GM21360 (cell line): ENCODE measurements around the gene VPS11.
"Not testable (repeated sequence)": the region's sequence is repeated elsewhere in the genome, so short reads cannot be mapped to it uniquely, and the experiment has no call there.

Source experiments
- ATAC-seq: cut with Tn5 transposase; IDR thresholded peaks from one replicate; pipeline ENCODE4 v1.9.1; 2021; ENCODE audit warnings: mild to moderate bottlenecking, moderate library complexity; ENCODE audit not compliant: unreplicated experiment

The VPS11 gene

DNA sequence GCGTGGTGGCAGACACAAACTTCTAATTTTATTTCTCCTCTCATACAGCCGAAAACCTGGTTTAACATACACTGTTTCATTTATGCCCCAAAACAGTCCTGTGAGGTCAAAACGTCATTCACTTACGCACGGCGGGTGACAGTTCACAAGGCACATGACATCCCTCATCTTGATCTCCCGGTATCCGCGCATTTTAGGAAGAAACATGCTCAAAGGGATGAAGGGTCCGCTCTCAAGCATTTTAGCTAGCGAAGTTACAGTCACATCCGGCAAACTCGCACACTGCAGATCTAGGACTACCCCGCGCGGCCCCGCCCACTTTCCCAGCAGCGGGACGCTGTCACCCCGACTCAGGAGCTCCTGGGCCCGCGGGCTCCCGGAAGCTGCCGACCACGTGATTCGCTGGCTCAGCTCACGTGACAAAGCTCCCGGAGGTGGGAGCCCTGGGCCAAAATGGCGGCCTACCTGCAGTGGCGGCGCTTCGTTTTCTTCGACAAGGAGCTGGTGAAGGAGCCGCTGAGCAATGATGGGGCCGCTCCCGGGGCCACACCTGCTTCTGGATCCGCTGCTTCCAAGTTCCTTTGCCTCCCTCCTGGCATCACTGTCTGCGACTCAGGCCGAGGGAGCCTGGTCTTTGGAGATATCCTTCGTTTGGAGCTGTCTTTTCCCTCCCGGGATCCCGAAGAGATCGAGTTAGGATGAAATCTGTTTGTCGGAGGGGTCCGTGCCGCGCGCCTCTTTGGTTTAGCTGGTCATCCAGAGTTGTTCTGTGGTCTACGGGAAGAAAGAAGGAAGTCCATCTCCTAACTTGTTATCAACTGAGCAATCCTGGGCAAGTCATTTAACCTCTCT lies at the start of gene VPS11:
TSS of gene VPS11 (plus strand) at position 448 of the 852 bp plus-strand sequence. CDS start at position 454, 6 bp downstream.
- peak; percentile 87 for ATAC-seq

DNA sequence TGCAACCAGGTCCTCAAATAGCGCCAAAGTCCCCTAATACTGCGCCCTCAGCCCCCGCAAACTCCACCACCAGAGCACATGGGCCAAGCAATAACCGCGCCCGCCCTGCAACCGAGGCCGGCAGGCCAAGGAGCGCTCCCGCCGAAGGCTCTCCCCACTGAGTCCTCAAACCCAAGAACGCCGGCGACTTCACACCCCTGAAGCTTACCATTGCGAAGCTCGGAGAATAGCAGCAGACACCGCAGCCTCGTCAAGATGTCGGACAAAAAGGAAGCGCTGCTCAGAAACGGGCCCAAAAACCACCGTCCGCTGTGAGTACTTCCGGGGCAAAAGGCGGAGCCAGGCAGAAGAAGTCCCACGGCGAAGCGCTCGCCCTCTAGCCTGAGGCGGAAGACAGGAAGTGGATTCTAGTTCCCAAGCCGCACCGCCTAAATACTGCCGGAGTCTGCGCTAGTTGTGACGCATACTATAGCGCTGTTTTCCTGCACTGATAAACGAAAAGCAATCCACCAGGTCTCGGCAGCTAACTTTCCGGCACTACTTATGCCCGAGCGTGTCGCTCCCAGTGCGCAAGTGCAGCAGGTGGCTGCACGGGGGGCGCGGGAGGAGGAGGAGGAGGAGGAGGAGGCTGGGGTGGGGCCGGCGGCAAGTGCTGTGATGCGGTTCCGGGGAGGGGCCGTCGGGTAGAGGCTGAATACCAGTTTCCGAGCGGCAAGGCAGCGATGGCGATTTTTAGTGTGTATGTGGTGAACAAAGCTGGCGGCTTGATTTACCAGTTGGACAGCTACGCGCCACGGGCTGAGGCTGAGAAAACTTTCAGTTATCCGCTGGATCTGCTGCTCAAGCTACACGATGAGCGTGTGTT lies 49.3 kb upstream of the VPS11 start, which contains the start of the genes RPS25 and TRAPPC4:
TSS of gene RPS25 (minus strand) at position 270 of the 865 bp plus-strand sequence. CDS start at position 211, 59 bp downstream.
TSS of gene TRAPPC4 (plus strand) at position 693 of the 865 bp plus-strand sequence. CDS start at position 723, 30 bp downstream.
- ATAC-seq = peak; percentile 80

- no peak for ATAC-seq
Measured at GRCh38 chr11:119019996-119020395, 47.6 kb upstream of the VPS11 start.

DNA sequence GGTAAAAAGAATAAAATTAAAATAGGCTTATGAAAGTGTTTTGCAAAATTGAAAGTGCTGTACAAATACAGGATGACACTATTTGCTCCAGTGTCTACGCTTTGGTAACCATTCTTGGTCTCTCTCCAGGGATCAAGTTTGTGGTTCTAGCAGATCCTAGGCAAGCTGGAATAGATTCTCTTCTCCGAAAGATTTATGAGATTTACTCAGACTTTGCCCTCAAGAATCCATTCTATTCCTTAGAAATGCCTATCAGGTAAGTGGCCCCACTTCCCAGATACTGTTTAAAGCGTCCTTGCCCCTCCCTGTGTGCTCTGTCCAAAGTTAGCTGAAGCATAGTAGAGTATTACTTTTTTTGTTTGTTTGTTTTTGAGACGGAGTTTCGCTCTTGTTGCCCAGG lies 46.0 kb upstream of the VPS11 start:
- no peak for ATAC-seq

GRCh38 chr11:119023741-119024140 lies 43.9 kb upstream of the VPS11 start:
- no peak for ATAC-seq

- no peak for ATAC-seq
Measured at GRCh38 chr11:119024430-119025098, 43.1 kb upstream of the VPS11 start.

GRCh38 chr11:119025099-119025473 lies 42.5 kb upstream of the VPS11 start:
- no peak for ATAC-seq

DNA sequence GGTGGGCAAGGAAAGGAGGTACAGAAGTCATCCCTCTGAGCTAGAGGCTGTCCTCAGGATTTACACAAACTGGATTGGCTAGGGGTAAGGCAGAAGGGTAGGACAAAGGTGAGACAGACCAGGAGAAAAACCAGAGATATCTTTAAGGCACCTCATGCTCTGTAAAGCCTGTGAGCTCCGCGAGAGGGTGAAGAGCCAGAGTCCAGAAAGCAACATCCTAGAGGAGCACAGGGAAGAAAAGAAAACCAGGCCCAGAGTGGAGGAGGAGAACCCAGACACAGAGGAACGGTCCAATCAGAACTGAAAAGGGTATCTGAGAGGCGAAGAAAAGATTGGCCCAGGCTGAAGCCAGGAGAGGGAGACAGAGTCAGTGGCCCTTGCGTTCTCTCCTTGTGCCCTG lies 42.1 kb upstream of the VPS11 start:
- ATAC-seq = no peak

DNA sequence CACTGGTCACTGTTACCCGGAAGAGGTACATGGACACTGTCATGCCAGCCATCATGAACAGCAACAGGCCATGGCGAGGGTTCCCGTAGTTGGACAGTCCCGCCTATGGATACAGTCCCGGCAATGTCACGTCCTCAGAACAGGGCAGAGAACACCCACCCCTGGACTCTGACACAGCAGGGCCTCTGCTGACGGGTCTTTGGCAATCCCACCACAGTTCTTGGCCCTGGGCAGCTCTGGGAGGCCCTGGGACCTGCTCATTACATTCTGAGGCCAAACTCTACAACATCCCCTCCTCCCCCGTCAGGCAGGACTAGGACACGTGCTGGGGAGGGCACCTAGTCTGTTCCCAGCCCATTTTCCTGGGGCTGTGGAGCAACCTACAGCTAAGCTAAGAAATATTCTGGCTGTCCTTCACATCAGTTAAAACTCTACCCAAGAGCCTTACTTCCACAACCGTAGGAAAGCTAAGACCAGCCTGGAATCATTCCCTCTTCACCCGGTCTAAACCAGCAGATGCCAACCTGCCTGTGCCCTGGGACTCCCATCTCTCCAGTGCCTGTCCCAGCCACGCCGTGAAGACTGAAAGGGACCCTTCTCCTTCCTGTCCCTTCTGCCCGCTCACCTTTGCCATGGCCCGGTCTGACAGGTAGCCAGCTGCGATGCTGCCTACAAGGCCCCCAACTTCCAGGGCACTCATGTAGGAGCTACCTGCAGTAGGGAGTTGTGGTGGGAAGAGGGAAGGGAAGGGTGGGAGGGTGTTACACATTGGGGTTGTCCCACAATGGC lies 41.4 kb upstream of the VPS11 start:
- no peak for ATAC-seq

DNA sequence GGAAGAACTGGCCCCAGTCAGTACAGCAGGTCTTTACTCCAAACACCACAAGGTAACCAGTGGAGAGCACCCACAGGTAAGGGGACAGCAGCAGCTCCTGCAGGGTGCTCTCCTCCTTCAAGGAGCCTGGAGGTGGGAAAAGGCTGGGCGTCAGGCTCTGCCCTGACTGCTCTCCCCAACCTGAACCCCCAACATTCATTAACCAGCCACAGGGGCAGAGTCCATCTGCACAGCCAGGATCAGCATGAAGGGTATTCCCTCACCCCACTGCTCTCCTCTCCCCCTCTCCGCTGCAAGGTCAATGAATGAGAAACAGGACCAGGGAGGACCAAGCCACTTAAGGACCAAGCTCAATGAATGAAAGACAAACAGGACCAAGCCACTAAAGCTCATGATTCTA lies 40.6 kb upstream of the VPS11 start:
- no peak for ATAC-seq

DNA sequence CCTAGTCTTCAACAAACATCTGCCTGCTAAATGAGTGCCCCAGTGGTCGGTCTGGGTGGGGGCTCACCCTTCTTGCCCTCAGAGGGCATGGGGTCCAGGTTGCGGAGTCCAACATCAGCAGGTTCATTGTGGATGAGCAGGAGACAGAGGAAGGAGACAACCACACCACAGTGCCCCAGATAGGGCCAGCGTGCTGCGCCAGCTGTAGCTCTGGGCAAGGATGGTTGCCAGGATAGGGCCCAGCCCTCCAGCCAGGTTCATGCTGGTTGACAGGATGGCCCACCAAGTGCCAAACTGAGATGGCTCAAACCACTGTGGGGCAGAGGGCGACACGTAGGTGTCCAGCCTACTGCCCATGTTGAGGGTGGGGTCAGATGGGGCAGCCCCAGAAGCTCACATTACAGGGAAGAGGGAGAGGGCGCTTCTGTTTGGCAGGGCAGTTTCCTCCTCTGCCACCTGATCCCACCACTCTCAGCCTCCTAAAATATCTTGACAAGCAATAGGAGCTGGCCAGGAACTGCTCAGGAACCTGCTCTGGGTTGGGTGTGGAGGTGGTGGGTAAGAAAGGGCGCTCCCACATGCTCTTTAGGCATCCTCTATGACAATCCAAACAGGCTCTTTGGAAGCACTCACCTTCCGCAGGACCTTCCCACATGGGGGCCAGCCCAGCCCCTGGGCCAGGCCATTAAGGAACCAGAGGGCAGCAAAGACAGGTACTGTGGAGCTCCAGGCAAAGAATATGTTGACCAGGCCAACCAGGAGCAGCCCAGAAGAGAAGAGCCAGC lies 39.9 kb upstream of the VPS11 start:
- no peak for ATAC-seq

- ATAC-seq = no peak
Measured at GRCh38 chr11:119028346-119029068, 39.1 kb upstream of the VPS11 start.

GRCh38 chr11:119029069-119029339 lies 38.6 kb upstream of the VPS11 start:
- no peak for ATAC-seq

DNA sequence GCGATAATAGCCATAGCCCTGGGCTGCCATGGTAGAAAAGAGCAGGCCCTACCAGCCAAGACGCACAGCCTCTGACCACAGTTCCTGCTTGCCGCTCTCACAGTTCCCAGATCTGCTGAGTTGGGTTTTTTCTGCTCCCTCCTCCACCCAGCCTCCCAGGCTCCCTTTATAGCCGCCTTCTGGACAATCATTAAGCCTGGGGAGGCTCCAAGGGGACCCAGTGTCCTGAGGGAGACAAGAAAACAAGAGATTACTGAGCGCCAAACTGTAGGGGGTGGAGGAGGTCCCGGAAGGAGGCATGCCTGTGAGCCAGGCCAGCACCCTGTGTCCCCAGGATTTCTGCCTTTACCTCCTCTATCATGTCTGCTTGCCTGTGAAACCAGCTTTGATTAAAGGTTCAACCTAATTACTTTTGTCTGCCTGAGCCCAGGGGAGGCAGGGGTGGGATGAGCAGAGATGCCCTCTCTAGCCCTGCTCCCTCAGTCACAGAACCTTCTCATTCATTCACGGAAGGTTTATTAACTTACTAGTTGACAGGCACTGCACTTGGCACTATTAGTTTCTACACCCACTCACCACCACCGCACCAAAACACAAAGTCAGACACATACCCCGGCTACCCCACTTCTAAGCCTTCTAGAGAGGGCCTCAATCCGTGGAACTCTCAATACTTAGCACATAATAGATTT lies 38.1 kb upstream of the VPS11 start:
- ATAC-seq = peak; percentile 16

GRCh38 chr11:119030029-119030328 lies 37.6 kb upstream of the VPS11 start:
- peak; percentile 9 for ATAC-seq

DNA sequence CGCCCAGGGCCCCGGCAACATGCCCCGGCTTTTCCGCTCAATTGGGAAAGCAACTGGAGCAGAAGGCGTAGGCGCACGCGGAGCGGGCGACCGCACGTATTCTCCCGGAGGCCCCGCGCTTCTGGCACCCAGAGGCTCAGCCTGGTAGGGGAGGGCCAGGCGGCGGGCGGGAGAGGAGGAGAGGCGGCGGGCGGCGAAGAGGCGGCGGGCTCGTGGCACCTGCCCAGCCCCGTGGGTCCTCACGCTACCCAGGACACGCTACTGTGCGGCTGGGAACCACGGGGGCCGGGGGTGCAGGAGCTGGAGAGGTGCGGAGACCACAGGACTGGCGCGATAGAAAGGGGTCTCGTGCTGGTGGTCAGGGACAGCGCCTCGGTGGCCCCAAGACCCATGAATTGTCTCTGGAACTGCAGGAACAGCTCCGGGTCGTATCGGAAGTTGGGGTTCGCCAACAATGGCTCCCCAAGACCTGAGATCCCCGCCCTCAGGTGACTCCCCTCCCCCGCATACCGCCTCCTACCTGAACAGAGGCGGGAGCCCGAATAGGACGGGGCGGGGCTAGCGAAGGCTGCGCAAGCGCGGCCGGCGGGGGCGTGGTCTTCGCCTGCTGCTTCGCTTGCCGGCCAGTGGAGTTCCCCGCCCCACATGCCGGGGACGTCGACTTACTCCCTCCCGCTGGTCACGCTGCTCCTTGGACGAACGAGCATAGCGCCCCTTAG lies 37.1 kb upstream of the VPS11 start, which contains the start of gene SLC37A4:
TSS of gene SLC37A4 (minus strand) at position 549 of the 719 bp plus-strand sequence.
- ATAC-seq = peak; percentile 88

DNA sequence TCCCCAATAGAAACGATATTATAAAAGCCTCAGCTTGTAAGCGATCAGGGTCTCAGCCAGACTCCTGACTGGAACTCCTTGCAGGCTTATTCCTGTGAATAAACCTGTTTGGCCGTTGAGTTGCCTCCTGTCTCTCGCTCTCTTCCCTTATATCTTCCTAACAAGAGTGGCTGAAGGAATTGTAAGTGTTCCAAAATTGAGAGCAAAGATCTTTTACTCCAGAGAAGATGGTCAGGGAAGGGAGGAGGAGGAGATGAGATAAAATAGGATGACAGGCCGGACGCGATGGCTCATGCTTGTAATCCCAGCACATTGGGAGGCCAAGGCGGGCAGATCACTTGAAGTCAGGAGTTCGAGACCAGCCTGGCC lies 35.7 kb upstream of the VPS11 start:
- ATAC-seq = no peak

DNA sequence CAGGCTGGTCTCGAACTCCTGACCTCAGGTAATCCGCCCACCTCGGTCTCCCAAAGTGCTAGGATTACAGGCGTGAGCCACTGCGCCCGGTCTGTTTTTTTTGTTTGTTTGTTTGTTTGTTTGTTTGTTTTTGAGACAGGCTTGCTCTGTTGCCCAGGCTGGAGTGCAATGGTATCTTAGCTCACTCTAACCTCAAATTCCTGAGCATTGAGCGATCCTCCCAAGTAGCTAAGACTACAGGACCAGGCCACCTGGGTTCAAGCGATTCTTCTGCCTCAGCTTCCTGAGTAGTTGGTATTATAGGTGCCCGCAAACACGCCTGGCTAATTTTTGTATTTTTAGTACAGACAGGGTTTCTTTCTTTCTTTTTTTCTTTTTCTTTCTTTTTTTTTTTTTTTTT lies 34.2 kb upstream of the VPS11 start:
- not testable (repeated sequence) for ATAC-seq
